NT2/D1 (cell line): ENCODE data around the gene KIRREL2.

Experiments
- DNase-seq: peaks from one replicate; pipeline ENCODE4 v3.0.0-alpha.2; 2011; ENCODE audit warnings: low read depth, low spot score
- H3K27me3 ChIP-seq: 2 replicates; pipeline ENCODE4 v1.6.0; 2011; ENCODE audit warnings: mild to moderate bottlenecking; ENCODE audit not compliant: insufficient read length, insufficient read depth
- H3K36me3 ChIP-seq: 2 replicates; pipeline ENCODE4 v1.6.1; 2011; ENCODE audit warnings: mild to moderate bottlenecking, low read length, mixed read lengths; ENCODE audit not compliant: insufficient read depth, insufficient read length
- H3K4me1 ChIP-seq: 2 replicates; pipeline ENCODE4 v1.5.1; 2011; ENCODE audit not compliant: insufficient read depth, insufficient read length
- H3K4me3 ChIP-seq: 2 replicates; pipeline ENCODE4 v1.5.1; 2011; ENCODE audit warnings: low read depth; ENCODE audit not compliant: insufficient read length
- H3K9ac ChIP-seq: 2 replicates; pipeline ENCODE4 v1.6.0; 2011; ENCODE audit warnings: low read depth; ENCODE audit not compliant: insufficient read length
- H3K9me3 ChIP-seq: 2 replicates; pipeline ENCODE4 v1.5.1; 2011; ENCODE audit warnings: mild to moderate bottlenecking, low read length; ENCODE audit not compliant: insufficient read depth
- SUZ12 ChIP-seq: IDR thresholded peaks from 2 replicates; pipeline ENCODE4 v1.6.1; 2011; ENCODE audit not compliant: insufficient read length, insufficient read depth; ENCODE audit errors: extremely low read depth
- YY1 ChIP-seq: IDR thresholded peaks from 2 replicates; pipeline ENCODE4 v1.6.1; 2011; ENCODE audit not compliant: insufficient read length, insufficient read depth
- ZNF274 ChIP-seq: IDR thresholded peaks from 2 replicates; pipeline ENCODE4 v1.6.1; 2011; ENCODE audit warnings: mild to moderate bottlenecking, low read depth, low read length

KIRREL2 gene

GRCh38 chr19:35874392-35874930 lies 17.8 kb downstream of the KIRREL2 start:
- no peaks in the 10 kb centered on the region for H3K9me3 ChIP-seq
- TF ChIP-seq SUZ12 (no peak), YY1 (no peak)
- H3K9ac ChIP-seq: no peak overlapping the region
- DNase-seq: no peak
- peaks cover 3% of the 10 kb centered on the region for H3K4me1 ChIP-seq
- H3K4me3 ChIP-seq: no peak overlapping the region
- H3K27me3 ChIP-seq: no peaks in the 10 kb centered on the region
- H3K36me3 ChIP-seq: peaks cover 5% of the 10 kb centered on the region

- Histone ChIP-seq H3K36me3 (peaks cover 5% of the 10 kb centered on the region), H3K27me3 (no peaks in the 10 kb centered on the region), H3K9ac (peak overlapping the region; percentile 10), H3K4me1 (no peaks in the 10 kb centered on the region), H3K9me3 (no peaks in the 10 kb centered on the region), H3K4me3 (no peak overlapping the region)
- TF ChIP-seq SUZ12: no peak
- TF ChIP-seq YY1: no peak
- no peak for TF ChIP-seq ZNF274
- no peak for DNase-seq
Measured at GRCh38 chr19:35879068-35879467, 22.4 kb downstream of the KIRREL2 start.

- H3K9ac ChIP-seq: no peak overlapping the region
- no peaks in the 10 kb centered on the region for H3K9me3 ChIP-seq
- peak; percentile 69 for DNase-seq
- no peaks in the 10 kb centered on the region for H3K4me1 ChIP-seq
- no peaks in the 10 kb centered on the region for H3K27me3 ChIP-seq
- peaks cover 5% of the 10 kb centered on the region for H3K36me3 ChIP-seq
- H3K4me3 ChIP-seq: no peak overlapping the region
- TF ChIP-seq YY1: no peak
- no peak for TF ChIP-seq ZNF274
- no peak for TF ChIP-seq SUZ12
Measured at GRCh38 chr19:35879770-35880317, 23.1 kb downstream of the KIRREL2 start.

GRCh38 chr19:35882114-35882832 lies 25.6 kb downstream of the KIRREL2 start:
- H3K27me3 ChIP-seq: no peaks in the 10 kb centered on the region
- no peak overlapping the region for H3K9ac ChIP-seq
- H3K9me3 ChIP-seq: no peaks in the 10 kb centered on the region
- peaks cover 14% of the 10 kb centered on the region for H3K36me3 ChIP-seq
- no peak for DNase-seq
- TF ChIP-seq YY1 (no peak), ZNF274 (no peak), SUZ12 (no peak)
- H3K4me1 ChIP-seq: no peaks in the 10 kb centered on the region
- no peak overlapping the region for H3K4me3 ChIP-seq

GRCh38 chr19:35883882-35884281 lies 27.2 kb downstream of the KIRREL2 start:
- Histone ChIP-seq H3K9me3 (no peaks in the 10 kb centered on the region), H3K27me3 (no peaks in the 10 kb centered on the region), H3K36me3 (peaks cover 24% of the 10 kb centered on the region), H3K4me3 (no peak overlapping the region), H3K9ac (no peak overlapping the region), H3K4me1 (no peaks in the 10 kb centered on the region)
- DNase-seq: no peak
- TF ChIP-seq SUZ12 (no peak), ZNF274 (no peak), YY1 (no peak)

GRCh38 chr19:35885225-35885738 lies 28.6 kb downstream of the KIRREL2 start:
- no peaks in the 10 kb centered on the region for H3K27me3 ChIP-seq
- no peak for DNase-seq
- no peaks in the 10 kb centered on the region for H3K9me3 ChIP-seq
- no peaks in the 10 kb centered on the region for H3K4me1 ChIP-seq
- H3K4me3 ChIP-seq: no peak overlapping the region
- no peak overlapping the region for H3K9ac ChIP-seq
- peaks cover 34% of the 10 kb centered on the region for H3K36me3 ChIP-seq
- TF ChIP-seq SUZ12 (no peak), ZNF274 (no peak), YY1 (no peak)

GRCh38 chr19:35885904-35886303 lies 29.2 kb downstream of the KIRREL2 start:
- Histone ChIP-seq H3K27me3 (no peaks in the 10 kb centered on the region), H3K9me3 (no peaks in the 10 kb centered on the region), H3K36me3 (peaks cover 34% of the 10 kb centered on the region), H3K4me3 (no peak overlapping the region), H3K9ac (no peak overlapping the region), H3K4me1 (no peaks in the 10 kb centered on the region)
- DNase-seq: no peak
- TF ChIP-seq SUZ12 (no peak), ZNF274 (no peak), YY1 (no peak)
